ENCODE measurements around the gene CST8.

Gene CST8

DNA sequence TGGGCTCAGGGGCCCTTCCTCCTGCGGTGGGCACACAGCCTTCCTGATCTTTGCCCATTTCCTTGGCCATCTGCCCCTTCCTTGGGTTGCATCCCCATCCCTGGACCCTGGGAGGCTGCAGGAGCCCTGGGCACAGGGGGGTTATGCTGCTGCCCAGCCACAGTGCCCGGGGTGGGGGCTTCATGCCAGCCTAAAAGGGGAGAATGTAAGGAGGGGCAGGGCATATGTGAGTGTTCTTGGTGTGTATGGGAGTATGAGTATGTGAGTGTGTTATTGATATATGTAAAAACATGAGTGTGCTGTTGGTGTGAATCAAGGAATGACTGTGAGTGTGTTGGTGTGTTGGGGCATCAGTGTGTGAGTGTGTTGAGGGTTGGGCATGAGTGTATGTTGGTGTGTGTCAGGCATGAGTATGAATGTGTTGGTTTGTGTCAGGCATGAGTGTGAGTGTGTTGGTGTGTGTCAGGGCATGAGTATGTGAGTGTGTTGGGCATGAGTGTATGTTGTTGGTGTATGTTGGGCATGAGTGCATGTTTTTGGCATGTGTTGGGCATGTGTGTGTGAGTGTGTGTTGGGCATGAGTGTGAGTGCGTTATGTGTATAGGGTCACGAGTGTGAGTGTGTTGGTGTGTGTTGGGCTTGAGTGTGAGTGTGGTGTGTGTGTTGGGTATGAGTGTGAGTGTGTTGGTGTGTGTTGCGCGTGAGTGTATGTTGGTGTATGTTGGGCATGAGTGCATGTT lies 14.7 kb upstream of the CST8 start:
- no peaks in the 10 kb centered on the region for H3K36me3 ChIP-seq (ENCODE audit: control insufficient read depth, insufficient read depth, low read length)
- no peak overlapping the region for H2BK5ac ChIP-seq (ENCODE audit: low read length)
- no peak overlapping the region for H2BK120ac ChIP-seq (ENCODE audit: low read depth, low read length)
- H3K79me1 ChIP-seq (ENCODE audit: low read length), result no peaks in the 10 kb centered on the region
- H3K79me2 ChIP-seq (ENCODE audit: control insufficient read depth, insufficient read depth, low read length), result no peaks in the 10 kb centered on the region
- no peak overlapping the region for H4K8ac ChIP-seq (ENCODE audit: low read depth, low read length)
- H3K4me1 ChIP-seq (ENCODE audit: control insufficient read depth, low read depth, low read length), result no peaks in the 10 kb centered on the region
- no peak overlapping the region for H3K56ac ChIP-seq (ENCODE audit: low read length)
- H3K4ac ChIP-seq (ENCODE audit: low read depth, low read length), result no peak overlapping the region
- WGBS (ENCODE audit: extremely low coverage, insufficient coverage, low lambda C conversion rate), result 100% methylated on average over 4 of the region's 6 CpGs
- no peak overlapping the region for H4K5ac ChIP-seq (ENCODE audit: low read length)
- H3K4me3 ChIP-seq (ENCODE audit: low read length), result no peak overlapping the region
- no peak overlapping the region for H3K4me2 ChIP-seq (ENCODE audit: low read length)
- H3K23ac ChIP-seq (ENCODE audit: low read length), result no peak overlapping the region
- no peaks in the 10 kb centered on the region for H3K27me3 ChIP-seq (ENCODE audit: insufficient read depth, low read length, poor library complexity)
- no peak overlapping the region for H2AK5ac ChIP-seq (ENCODE audit: low read length)
- DNase-seq, result no peak
- no peak overlapping the region for H3K27ac ChIP-seq (ENCODE audit: low read depth, low read length)
- no peak overlapping the region for H3K9ac ChIP-seq (ENCODE audit: low read length)
- no peak overlapping the region for H3K18ac ChIP-seq (ENCODE audit: low read length)
- H2BK15ac ChIP-seq (replicated peaks; ENCODE audit: low read depth), result no peak overlapping the region

DNA sequence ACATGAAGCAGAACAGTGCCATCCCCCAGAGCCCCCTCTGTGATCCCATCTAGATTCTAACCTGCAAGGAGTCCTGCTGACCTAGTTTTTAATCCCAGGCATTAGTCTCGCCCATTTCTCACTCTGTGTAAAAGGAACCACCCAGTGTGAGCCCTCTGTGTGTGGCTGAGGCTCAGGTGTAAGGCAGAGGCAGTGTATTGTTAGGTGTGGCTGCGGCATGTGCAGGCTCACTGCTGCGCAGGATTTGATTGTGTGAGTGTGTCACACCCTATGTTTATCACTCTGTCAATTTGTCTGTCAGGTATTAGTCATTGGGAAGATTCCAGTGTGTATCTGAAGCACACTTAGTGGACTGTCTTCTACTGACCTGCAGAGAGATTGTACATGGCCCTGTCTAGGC lies 13.7 kb upstream of the CST8 start:
- H3K4me3 ChIP-seq (ENCODE audit: low read length), result no peak overlapping the region
- no peak overlapping the region for H4K5ac ChIP-seq (ENCODE audit: low read length)
- no peak overlapping the region for H2AK5ac ChIP-seq (ENCODE audit: low read length)
- no peaks in the 10 kb centered on the region for H3K27me3 ChIP-seq (ENCODE audit: insufficient read depth, low read length, poor library complexity)
- no peak overlapping the region for H3K56ac ChIP-seq (ENCODE audit: low read length)
- DNase-seq, result no peak
- H3K4me2 ChIP-seq (ENCODE audit: low read length), result no peak overlapping the region
- no peak overlapping the region for H3K4ac ChIP-seq (ENCODE audit: low read depth, low read length)
- H3K23ac ChIP-seq (ENCODE audit: low read length), result no peak overlapping the region
- H3K79me2 ChIP-seq (ENCODE audit: control insufficient read depth, insufficient read depth, low read length), result no peaks in the 10 kb centered on the region
- H2BK120ac ChIP-seq (ENCODE audit: low read depth, low read length), result no peak overlapping the region
- H3K4me1 ChIP-seq (ENCODE audit: control insufficient read depth, low read depth, low read length), result no peaks in the 10 kb centered on the region
- no peak overlapping the region for H2BK5ac ChIP-seq (ENCODE audit: low read length)
- H3K27ac ChIP-seq (ENCODE audit: low read depth, low read length), result no peak overlapping the region
- no peaks in the 10 kb centered on the region for H3K79me1 ChIP-seq (ENCODE audit: low read length)
- no peak overlapping the region for H3K18ac ChIP-seq (ENCODE audit: low read length)
- H3K9ac ChIP-seq (ENCODE audit: low read length), result no peak overlapping the region
- no peaks in the 10 kb centered on the region for H3K36me3 ChIP-seq (ENCODE audit: control insufficient read depth, insufficient read depth, low read length)
- no CpG with 5 or more reads among the region's 3 CpGs for WGBS (ENCODE audit: extremely low coverage, insufficient coverage, low lambda C conversion rate)
- no peak overlapping the region for H4K8ac ChIP-seq (ENCODE audit: low read depth, low read length)
- H2BK15ac ChIP-seq (replicated peaks; ENCODE audit: low read depth), result no peak overlapping the region

DNA sequence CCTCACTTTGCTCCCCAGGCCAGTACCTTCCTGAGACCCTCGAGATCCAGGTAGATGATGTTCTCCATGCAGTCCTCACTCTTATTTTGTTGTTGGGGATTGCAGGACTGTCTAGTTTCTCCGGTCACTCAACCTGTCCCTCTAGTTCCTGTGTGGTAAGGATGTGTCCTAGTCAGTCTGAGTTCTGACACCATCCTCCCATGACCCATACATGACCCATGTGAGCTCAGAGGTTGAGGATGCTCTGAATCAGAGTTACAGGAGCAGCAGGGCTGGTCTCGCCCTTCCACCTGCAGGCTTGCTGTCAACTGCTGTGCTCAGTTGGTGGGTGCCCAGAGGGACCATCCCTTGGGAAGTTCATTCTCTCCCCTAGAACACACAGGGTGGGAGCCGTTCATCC lies 11.9 kb upstream of the CST8 start:
- no peak overlapping the region for H3K27ac ChIP-seq (ENCODE audit: low read depth, low read length)
- H3K9ac ChIP-seq (ENCODE audit: low read length), result no peak overlapping the region
- H3K4ac ChIP-seq (ENCODE audit: low read depth, low read length), result no peak overlapping the region
- H2AK5ac ChIP-seq (ENCODE audit: low read length), result no peak overlapping the region
- no peak overlapping the region for H3K18ac ChIP-seq (ENCODE audit: low read length)
- H2BK5ac ChIP-seq (ENCODE audit: low read length), result no peak overlapping the region
- H3K79me1 ChIP-seq (ENCODE audit: low read length), result no peaks in the 10 kb centered on the region
- no peaks in the 10 kb centered on the region for H3K27me3 ChIP-seq (ENCODE audit: insufficient read depth, low read length, poor library complexity)
- no CpG with 5 or more reads among the region's 4 CpGs for WGBS (ENCODE audit: extremely low coverage, insufficient coverage, low lambda C conversion rate)
- H3K56ac ChIP-seq (ENCODE audit: low read length), result no peak overlapping the region
- no peak overlapping the region for H4K5ac ChIP-seq (ENCODE audit: low read length)
- no peak overlapping the region for H3K23ac ChIP-seq (ENCODE audit: low read length)
- H3K4me3 ChIP-seq (ENCODE audit: low read length), result no peak overlapping the region
- H2BK15ac ChIP-seq (replicated peaks; ENCODE audit: low read depth), result no peak overlapping the region
- H2BK120ac ChIP-seq (ENCODE audit: low read depth, low read length), result no peak overlapping the region
- H3K79me2 ChIP-seq (ENCODE audit: control insufficient read depth, insufficient read depth, low read length), result no peaks in the 10 kb centered on the region
- H4K8ac ChIP-seq (ENCODE audit: low read depth, low read length), result no peak overlapping the region
- no peaks in the 10 kb centered on the region for H3K4me1 ChIP-seq (ENCODE audit: control insufficient read depth, low read depth, low read length)
- no peak overlapping the region for H3K4me2 ChIP-seq (ENCODE audit: low read length)
- DNase-seq, result no peak
- H3K36me3 ChIP-seq (ENCODE audit: control insufficient read depth, insufficient read depth, low read length), result no peaks in the 10 kb centered on the region

DNA sequence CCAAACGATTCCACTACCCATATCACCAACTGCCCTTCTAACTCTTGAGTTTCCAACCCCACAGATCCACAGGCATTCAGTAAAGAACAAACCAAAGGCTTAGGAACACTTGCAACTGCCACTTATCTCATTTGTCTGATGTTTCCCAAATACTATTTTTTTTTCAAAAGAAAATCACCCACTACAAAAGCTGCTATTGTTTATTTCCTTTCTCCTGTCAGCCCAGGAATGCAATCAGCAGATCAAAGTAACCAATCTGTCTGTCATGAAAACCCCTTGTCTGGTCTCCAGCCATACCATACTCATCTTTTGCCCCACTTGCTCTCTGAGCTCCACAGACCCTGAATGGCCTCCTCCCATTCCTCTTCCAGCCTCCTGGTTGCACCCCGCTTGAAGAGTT lies 8.8 kb upstream of the CST8 start:
- no peaks in the 10 kb centered on the region for H3K79me1 ChIP-seq (ENCODE audit: low read length)
- no peak overlapping the region for H3K4ac ChIP-seq (ENCODE audit: low read depth, low read length)
- H3K79me2 ChIP-seq (ENCODE audit: control insufficient read depth, insufficient read depth, low read length), result no peaks in the 10 kb centered on the region
- H3K18ac ChIP-seq (ENCODE audit: low read length), result no peak overlapping the region
- no peak overlapping the region for H3K27ac ChIP-seq (ENCODE audit: low read depth, low read length)
- no peak overlapping the region for H3K4me3 ChIP-seq (ENCODE audit: low read length)
- no peaks in the 10 kb centered on the region for H3K36me3 ChIP-seq (ENCODE audit: control insufficient read depth, insufficient read depth, low read length)
- H3K23ac ChIP-seq (ENCODE audit: low read length), result no peak overlapping the region
- H3K4me2 ChIP-seq (ENCODE audit: low read length), result no peak overlapping the region
- no peaks in the 10 kb centered on the region for H3K27me3 ChIP-seq (ENCODE audit: insufficient read depth, low read length, poor library complexity)
- no peak for DNase-seq
- H4K5ac ChIP-seq (ENCODE audit: low read length), result no peak overlapping the region
- no peak overlapping the region for H3K9ac ChIP-seq (ENCODE audit: low read length)
- H4K8ac ChIP-seq (ENCODE audit: low read depth, low read length), result no peak overlapping the region
- WGBS (ENCODE audit: extremely low coverage, insufficient coverage, low lambda C conversion rate), result no CpG with 5 or more reads among the region's 2 CpGs
- no peak overlapping the region for H2BK15ac ChIP-seq (replicated peaks; ENCODE audit: low read depth)
- no peak overlapping the region for H3K56ac ChIP-seq (ENCODE audit: low read length)
- H2BK5ac ChIP-seq (ENCODE audit: low read length), result no peak overlapping the region
- H2BK120ac ChIP-seq (ENCODE audit: low read depth, low read length), result no peak overlapping the region
- no peak overlapping the region for H2AK5ac ChIP-seq (ENCODE audit: low read length)
- H3K4me1 ChIP-seq (ENCODE audit: control insufficient read depth, low read depth, low read length), result no peaks in the 10 kb centered on the region

DNA sequence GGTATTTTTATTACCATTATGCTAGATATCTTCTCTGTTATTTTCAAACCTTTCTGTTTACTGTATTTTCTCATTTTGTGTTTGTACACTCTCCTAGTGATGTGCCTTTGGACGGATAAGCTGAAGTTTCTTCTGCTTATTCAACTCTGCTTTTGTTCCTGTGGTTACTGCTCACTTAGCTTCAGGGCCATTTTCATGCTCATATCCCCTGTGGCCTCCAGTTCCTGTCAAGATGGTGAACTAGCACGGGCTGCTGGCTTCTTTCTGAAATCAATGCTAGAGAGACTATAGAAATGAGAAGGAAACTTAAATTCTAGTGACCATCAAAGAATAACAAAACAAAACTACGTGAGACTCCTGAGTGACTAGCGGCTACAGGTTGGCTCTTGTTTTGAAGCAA lies 6.8 kb upstream of the CST8 start:
- Histone ChIP-seq H3K9ac (ENCODE audit: low read length) (no peak overlapping the region), H3K4me1 (ENCODE audit: control insufficient read depth, low read depth, low read length) (no peaks in the 10 kb centered on the region), H3K79me2 (ENCODE audit: control insufficient read depth, insufficient read depth, low read length) (no peaks in the 10 kb centered on the region), H3K4me3 (ENCODE audit: low read length) (no peak overlapping the region), H3K23ac (ENCODE audit: low read length) (no peak overlapping the region), H3K79me1 (ENCODE audit: low read length) (no peaks in the 10 kb centered on the region), H3K18ac (ENCODE audit: low read length) (no peak overlapping the region), H2BK15ac (replicated peaks; ENCODE audit: low read depth) (no peak overlapping the region), H2BK120ac (ENCODE audit: low read depth, low read length) (no peak overlapping the region), H4K5ac (ENCODE audit: low read length) (no peak overlapping the region), H2BK5ac (ENCODE audit: low read length) (no peak overlapping the region), H2AK5ac (ENCODE audit: low read length) (no peak overlapping the region), H3K56ac (ENCODE audit: low read length) (no peak overlapping the region), H3K36me3 (ENCODE audit: control insufficient read depth, insufficient read depth, low read length) (no peaks in the 10 kb centered on the region), H4K8ac (ENCODE audit: low read depth, low read length) (no peak overlapping the region), H3K27me3 (ENCODE audit: insufficient read depth, low read length, poor library complexity) (no peaks in the 10 kb centered on the region), H3K27ac (ENCODE audit: low read depth, low read length) (no peak overlapping the region), H3K4ac (ENCODE audit: low read depth, low read length) (no peak overlapping the region), H3K4me2 (ENCODE audit: low read length) (no peak overlapping the region)
- no peak for DNase-seq
- no CpG with 5 or more reads among the region's 4 CpGs for WGBS (ENCODE audit: extremely low coverage, insufficient coverage, low lambda C conversion rate)

DNA sequence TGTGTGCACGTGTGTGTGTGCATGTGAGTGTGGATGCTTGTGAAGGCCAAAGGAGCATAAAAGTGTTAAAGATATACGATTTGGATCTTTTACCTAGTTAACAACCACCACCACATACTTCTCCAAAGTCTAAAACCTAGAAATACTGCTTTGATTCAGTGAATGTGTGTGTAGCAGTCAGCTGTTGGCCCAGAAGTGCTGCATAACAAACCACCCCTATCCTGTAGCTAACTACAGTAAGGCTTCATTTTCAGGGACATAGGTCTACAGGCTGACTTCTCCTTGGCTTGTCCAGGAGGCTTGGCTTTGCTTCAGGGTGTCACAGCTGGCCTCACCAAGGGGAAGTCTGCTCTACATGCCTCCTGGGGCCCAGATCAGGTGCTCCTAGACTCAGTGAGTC lies 2.4 kb upstream of the CST8 start:
- H3K27me3 ChIP-seq (ENCODE audit: insufficient read depth, low read length, poor library complexity), result no peaks in the 10 kb centered on the region
- H4K8ac ChIP-seq (ENCODE audit: low read depth, low read length), result no peak overlapping the region
- H3K9ac ChIP-seq (ENCODE audit: low read length), result no peak overlapping the region
- no peak overlapping the region for H2AK5ac ChIP-seq (ENCODE audit: low read length)
- H3K79me2 ChIP-seq (ENCODE audit: control insufficient read depth, insufficient read depth, low read length), result no peaks in the 10 kb centered on the region
- no peaks in the 10 kb centered on the region for H3K79me1 ChIP-seq (ENCODE audit: low read length)
- no peak overlapping the region for H2BK5ac ChIP-seq (ENCODE audit: low read length)
- H3K23ac ChIP-seq (ENCODE audit: low read length), result no peak overlapping the region
- no peak overlapping the region for H3K18ac ChIP-seq (ENCODE audit: low read length)
- H3K4me2 ChIP-seq (ENCODE audit: low read length), result no peak overlapping the region
- no peaks in the 10 kb centered on the region for H3K4me1 ChIP-seq (ENCODE audit: control insufficient read depth, low read depth, low read length)
- H4K5ac ChIP-seq (ENCODE audit: low read length), result no peak overlapping the region
- H3K4ac ChIP-seq (ENCODE audit: low read depth, low read length), result no peak overlapping the region
- no peak overlapping the region for H3K56ac ChIP-seq (ENCODE audit: low read length)
- H3K4me3 ChIP-seq (ENCODE audit: low read length), result no peak overlapping the region
- H3K36me3 ChIP-seq (ENCODE audit: control insufficient read depth, insufficient read depth, low read length), result no peaks in the 10 kb centered on the region
- no peak overlapping the region for H2BK15ac ChIP-seq (replicated peaks; ENCODE audit: low read depth)
- no peak overlapping the region for H2BK120ac ChIP-seq (ENCODE audit: low read depth, low read length)
- no peak overlapping the region for H3K27ac ChIP-seq (ENCODE audit: low read depth, low read length)
- DNase-seq, result no peak
- WGBS (ENCODE audit: extremely low coverage, insufficient coverage, low lambda C conversion rate), result no CpG with 5 or more reads among the region's 2 CpGs
